Mammary epithelial cell (primary cell): ENCODE measurements around the gene MIS18A.

Experiments used
- CTCF ChIP-seq, 2 donors: IDR thresholded peaks in 1 of 2; conservative IDR thresholded peaks in 1 of 2; 2 replicates each; pipeline ENCODE4 v1.5.1; 2011 to 2012; ENCODE audit warnings: inconsistent platforms in 2 of 2, low read length in 2 of 2, mild to moderate bottlenecking in 2 of 2, control low read depth in 1 of 2, low read depth in 1 of 2; ENCODE audit not compliant: insufficient read depth in 1 of 2; ENCODE audit errors: extremely low read depth in 1 of 2
- EZH2 ChIP-seq: IDR thresholded peaks from 2 replicates; pipeline ENCODE4 v1.6.1; 2012; ENCODE audit warnings: low read length, inconsistent platforms, borderline replicate concordance

DNA sequence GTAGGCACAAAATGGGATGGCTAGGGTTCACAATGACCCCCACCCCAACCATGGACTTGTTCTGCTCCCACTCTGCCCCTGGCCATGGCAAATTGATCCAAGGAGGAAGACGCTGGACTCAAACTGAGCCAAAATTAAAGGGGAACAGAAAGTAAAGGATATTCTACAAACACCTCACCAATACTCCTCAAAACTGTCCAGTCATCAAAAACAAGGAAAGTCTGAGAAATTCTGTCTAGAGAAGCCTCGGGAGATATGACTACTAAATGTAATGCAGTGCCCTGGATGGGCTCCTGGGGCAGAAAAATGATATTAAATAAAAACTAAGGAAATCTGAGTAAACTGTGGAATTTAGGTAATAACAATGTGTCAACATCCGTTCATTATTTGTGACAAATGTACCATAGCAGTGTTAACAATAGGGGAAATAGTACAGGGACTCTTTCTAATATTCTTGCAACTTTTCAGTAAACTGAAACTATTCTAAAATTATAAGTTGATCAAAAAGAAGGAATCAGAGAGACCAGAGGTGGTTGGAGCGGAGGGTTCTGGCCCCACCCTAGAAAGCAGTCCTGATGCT, 45.0 kb downstream of the MIS18A start:
- TF ChIP-seq CTCF (conservative IDR thresholded peaks at IDR 0.05 in 1 of 2, IDR thresholded peaks at IDR 0.05 in 1 of 2; ENCODE audit: extremely low read depth in 1 of 2, insufficient read depth in 1 of 2, low read depth in 1 of 2, low read length in 2 of 2) (no peak), EZH2 (no peak)
